ENCODE measurements around the gene HGF. TPM values are rescaled to one million over a fixed set of nuclear protein-coding genes. Genes with fewer than 3 reads are reported as not detected.
"Not testable (repeated sequence)": the region's sequence is repeated elsewhere in the genome, so short reads cannot be mapped to it uniquely, and the experiment has no call there.

Gene HGF
- total RNA-seq, 1 donor from 2014 or later = 17.2 TPM

DNA sequence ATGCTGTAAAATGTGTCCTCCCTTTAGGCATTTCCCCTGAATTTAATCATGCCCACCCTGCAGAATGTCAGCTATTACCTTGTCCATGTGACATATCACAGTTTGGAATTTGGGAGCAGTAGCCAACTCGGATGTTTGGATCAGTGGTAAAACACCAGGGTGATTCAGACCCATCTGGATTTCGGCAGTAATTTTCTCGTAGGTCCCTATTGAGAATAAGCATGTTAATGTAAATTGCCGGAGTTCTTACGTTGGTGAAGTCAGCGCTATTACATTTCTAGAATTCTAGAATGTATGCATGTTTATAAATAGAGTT lies 44.1 kb downstream of the HGF start:
- ATAC-seq = no peak
- intact Hi-C loops (cut with DNase I) = no loop called here
- H3K4me3 ChIP-seq = no peak overlapping the region
- no peak for DNase-seq
- no peaks in the 10 kb centered on the region for H3K4me1 ChIP-seq
- H3K36me3 ChIP-seq = no peaks in the 10 kb centered on the region
- H3K27ac ChIP-seq = no peak overlapping the region
- TF ChIP-seq CTCF (IDR thresholded peaks at IDR 0.05) = no peak
- no peaks in the 10 kb centered on the region for H3K27me3 ChIP-seq (ENCODE audit: low read depth)
- no peaks in the 10 kb centered on the region for H3K9me3 ChIP-seq

GRCh38 chr7:81725003-81725811 lies 44.6 kb downstream of the HGF start:
- no peak overlapping the region for H3K27ac ChIP-seq
- no peak for ATAC-seq
- H3K4me1 ChIP-seq = no peaks in the 10 kb centered on the region
- TF ChIP-seq CTCF (IDR thresholded peaks at IDR 0.05) = no peak
- H3K9me3 ChIP-seq = no peaks in the 10 kb centered on the region
- H3K27me3 ChIP-seq (ENCODE audit: low read depth) = no peaks in the 10 kb centered on the region
- DNase-seq = no peak
- no peaks in the 10 kb centered on the region for H3K36me3 ChIP-seq
- intact Hi-C loops (cut with DNase I) = no loop called here
- H3K4me3 ChIP-seq = no peak overlapping the region

DNA sequence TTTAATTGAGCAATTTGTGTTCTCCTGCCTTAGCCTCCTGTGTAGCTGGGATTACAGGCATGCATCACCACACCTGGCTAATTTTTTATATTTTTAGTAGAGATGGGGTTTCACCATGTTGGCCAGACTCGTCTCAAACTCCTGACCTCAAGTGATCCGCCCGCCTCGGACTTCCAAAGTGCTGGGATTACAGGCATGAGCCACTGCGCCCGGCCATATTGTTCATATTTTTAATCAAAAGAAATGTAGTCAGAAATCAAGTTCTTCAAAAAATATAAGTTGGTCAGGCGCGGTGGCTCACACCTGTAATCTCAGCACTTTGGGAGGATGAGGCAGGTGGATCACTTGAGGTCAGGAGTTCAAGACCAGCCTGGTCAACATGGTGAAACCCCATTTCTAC lies 47.6 kb downstream of the HGF start:
- intact Hi-C loops (cut with DNase I); H3K27ac ChIP-seq; ATAC-seq: not testable (repeated sequence)

GRCh38 chr7:81721437-81721836 lies 48.4 kb downstream of the HGF start:
- no peaks in the 10 kb centered on the region for H3K9me3 ChIP-seq
- H3K4me1 ChIP-seq = no peaks in the 10 kb centered on the region
- no peak overlapping the region for H3K27ac ChIP-seq
- intact Hi-C loops (cut with DNase I) = no loop called here
- H3K27me3 ChIP-seq (ENCODE audit: low read depth) = no peaks in the 10 kb centered on the region
- ATAC-seq (no peak), DNase-seq (no peak)
- no peak for TF ChIP-seq CTCF (IDR thresholded peaks at IDR 0.05)
- H3K4me3 ChIP-seq = no peak overlapping the region
- H3K36me3 ChIP-seq = peaks cover 8% of the 10 kb centered on the region

More for the DNA sequence above, 47.6 kb downstream of the HGF start:
- H3K4me1 ChIP-seq; H3K4me3 ChIP-seq; H3K9me3 ChIP-seq; H3K36me3 ChIP-seq; DNase-seq; H3K27me3 ChIP-seq (ENCODE audit: low read depth): not testable (repeated sequence)

GRCh38 chr7:81719865-81720264 lies 50.0 kb downstream of the HGF start:
- TF ChIP-seq CTCF (IDR thresholded peaks at IDR 0.05) = no peak
- peaks cover 8% of the 10 kb centered on the region for H3K36me3 ChIP-seq
- H3K4me1 ChIP-seq = no peaks in the 10 kb centered on the region
- H3K9me3 ChIP-seq = no peaks in the 10 kb centered on the region
- H3K27ac ChIP-seq = no peak overlapping the region
- H3K4me3 ChIP-seq = no peak overlapping the region
- no peaks in the 10 kb centered on the region for H3K27me3 ChIP-seq (ENCODE audit: low read depth)
- DNase-seq (no peak), ATAC-seq (no peak)
- intact Hi-C loops (cut with DNase I) = no loop called here

- no peak overlapping the region for H3K27ac ChIP-seq
- no peak for ATAC-seq
- H3K4me3 ChIP-seq = no peak overlapping the region
- no peaks in the 10 kb centered on the region for H3K27me3 ChIP-seq (ENCODE audit: low read depth)
- H3K4me1 ChIP-seq = no peaks in the 10 kb centered on the region
- TF ChIP-seq CTCF (IDR thresholded peaks at IDR 0.05) = no peak
- intact Hi-C loops (cut with DNase I) = no loop called here
- H3K9me3 ChIP-seq = no peaks in the 10 kb centered on the region
- peaks cover 8% of the 10 kb centered on the region for H3K36me3 ChIP-seq
- DNase-seq = no peak
These were observed 53.8 kb downstream of the HGF start for GRCh38 chr7:81715984-81716588.
